Fibroblast of upper back skin (primary cell): Measurements from ENCODE around the gene HMGN4.
A peak's percentile ranks its signal among the peaks of the same experiment; 100 is the strongest.
"Not testable (repeated sequence)": the region's sequence is repeated elsewhere in the genome, so short reads cannot be mapped to it uniquely, and the experiment has no call there.

ENCODE experiments used
- DNase-seq: peaks from one replicate; pipeline ENCODE4 v3.0.0-alpha.2; 2013

Gene HMGN4

DNA sequence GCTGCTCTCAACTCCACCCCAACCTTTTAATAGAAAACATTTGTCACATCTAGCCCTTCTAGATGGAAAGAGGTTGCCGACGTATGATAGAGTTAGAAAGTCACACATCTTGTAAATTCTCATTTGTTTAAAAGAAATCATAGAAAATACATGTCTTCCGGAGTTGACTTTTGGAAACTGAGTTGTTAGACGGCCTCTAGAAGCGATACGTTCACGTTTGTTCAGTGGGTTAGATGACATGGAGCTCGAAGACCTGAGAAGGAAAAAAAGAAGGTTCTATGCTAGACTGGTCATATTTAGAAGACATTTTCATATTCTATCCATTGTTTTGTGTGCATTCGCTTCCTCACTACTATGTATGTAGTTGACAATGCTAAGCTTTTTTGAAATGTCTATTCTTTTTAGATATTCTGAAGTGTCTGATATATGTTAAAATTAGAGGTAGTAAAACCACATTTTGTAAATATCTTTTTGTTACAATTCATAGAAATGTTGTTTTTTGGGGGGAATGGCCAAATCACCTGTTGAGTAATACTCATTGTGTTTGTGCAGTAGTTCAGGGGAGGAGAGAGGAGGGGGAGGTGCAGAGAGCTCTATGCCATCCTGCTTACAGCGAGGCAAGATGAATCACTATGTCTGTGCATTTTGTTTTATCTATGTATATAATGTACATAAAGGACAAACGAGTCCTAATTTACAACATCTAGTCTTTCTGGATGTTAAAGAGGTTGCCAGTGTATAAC is 15.5 kb upstream of the HMGN4 start:
- peak; percentile 20 for DNase-seq

DNA sequence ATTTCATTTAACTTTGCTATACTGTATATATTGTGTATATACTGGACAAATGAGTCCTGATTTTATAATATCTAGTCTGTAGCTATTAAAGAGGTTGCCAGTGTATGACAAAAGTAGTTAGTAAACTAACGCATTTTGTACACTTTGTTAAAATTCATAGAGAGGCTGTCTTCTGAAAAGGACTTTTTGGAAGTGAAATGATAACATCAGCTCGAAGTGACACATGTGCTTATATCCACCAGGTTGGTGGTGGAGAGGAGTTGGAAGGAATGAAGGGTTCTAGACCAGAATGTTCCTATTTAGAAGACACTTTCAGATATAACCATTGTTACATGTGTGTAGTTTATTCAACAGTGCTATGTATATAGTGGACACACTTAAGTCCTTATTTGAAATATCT is 13.9 kb upstream of the HMGN4 start:
- not testable (repeated sequence) for DNase-seq

DNA sequence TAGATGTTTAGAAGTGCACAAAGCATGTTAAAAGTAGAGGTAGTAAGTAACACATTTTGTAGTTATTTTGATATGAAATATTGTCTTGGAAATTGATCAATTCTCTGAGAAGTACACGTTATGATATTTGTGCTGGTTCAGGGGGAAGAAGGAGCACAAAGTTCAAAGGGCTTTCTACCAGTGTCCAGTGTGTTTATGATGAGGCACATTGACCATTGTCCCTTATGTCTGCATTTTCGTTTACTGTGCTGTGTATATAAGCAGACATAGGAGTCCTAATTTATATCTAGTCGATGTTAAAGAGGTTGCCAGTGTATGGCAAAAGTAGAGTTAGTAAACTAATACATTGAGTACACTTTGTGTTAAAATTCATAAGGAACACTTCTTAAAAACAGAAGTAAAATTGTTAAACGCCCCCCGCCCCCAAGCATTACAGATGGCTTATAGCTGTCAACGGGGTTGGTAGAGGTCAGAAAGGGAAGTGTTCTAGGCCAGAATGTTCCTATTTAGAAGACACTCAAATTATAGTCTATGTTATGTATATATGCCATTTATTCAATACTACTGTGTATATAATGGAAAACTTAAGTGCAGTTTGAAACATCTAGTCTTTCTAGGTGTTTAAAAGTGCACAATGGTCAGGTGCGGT is 13.3 kb upstream of the HMGN4 start:
- no peak for DNase-seq

- DNase-seq, result no peak
Measured at GRCh38 chr6:26525838-26526237, 12.3 kb upstream of the HMGN4 start.

DNA sequence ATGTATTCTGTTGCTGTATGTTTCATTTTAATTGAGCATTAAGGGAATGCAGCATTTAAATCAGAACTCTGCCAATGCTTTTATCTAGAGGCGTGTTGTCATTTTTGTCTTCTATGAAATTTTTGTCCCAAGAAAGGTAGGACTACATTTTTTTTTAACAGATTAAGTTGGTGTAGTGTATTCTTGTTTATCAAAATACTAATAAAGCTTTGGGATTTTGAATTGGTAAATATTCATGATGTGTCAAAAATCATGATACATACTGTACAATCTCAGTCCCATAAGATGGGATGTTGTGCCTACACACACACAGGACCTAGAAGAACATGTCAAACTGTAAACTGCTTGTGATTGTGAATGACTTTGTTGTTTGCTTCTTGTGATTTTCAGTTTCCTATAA is 11.2 kb upstream of the HMGN4 start:
- DNase-seq, result no peak

DNA sequence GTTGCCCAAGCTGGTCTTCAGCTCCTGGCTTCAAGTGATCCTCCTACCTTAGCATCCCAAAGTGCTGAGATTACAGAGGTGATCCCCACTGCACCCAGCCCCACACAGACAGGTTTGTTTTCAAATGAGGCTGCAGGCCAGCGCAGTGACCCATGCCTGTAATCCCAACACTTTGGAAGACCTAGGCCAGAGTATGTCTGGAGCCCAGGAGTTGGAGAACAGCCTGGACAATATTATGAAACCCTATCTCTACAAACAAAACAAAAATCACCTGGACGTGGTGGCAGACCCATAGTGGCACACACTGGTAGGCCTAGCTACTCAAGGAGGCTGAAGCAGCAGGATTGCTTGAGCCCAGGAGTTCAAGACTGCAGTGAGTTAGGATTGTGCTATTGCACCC is 8.0 kb upstream of the HMGN4 start:
- no peak for DNase-seq

DNA sequence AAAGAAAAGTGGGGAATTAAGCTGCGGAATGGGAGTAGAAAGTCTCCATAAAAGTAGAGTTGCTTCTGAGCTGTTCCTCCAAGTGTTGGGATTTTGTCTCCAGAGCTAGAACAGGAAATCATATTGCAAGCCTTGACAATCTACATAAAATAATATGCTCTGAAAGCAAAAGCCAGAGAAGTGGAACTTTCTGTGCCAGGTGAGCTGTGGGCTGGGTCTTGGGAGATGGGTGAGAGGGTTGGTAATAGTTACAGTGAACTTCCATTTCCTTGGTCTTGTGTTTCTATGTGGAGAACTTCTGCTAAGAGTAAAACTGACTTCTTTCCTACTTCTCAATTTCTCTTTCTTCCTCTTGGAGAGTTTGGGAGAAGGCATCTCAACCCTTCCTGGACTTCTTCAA is 6.3 kb upstream of the HMGN4 start:
- no peak for DNase-seq

DNA sequence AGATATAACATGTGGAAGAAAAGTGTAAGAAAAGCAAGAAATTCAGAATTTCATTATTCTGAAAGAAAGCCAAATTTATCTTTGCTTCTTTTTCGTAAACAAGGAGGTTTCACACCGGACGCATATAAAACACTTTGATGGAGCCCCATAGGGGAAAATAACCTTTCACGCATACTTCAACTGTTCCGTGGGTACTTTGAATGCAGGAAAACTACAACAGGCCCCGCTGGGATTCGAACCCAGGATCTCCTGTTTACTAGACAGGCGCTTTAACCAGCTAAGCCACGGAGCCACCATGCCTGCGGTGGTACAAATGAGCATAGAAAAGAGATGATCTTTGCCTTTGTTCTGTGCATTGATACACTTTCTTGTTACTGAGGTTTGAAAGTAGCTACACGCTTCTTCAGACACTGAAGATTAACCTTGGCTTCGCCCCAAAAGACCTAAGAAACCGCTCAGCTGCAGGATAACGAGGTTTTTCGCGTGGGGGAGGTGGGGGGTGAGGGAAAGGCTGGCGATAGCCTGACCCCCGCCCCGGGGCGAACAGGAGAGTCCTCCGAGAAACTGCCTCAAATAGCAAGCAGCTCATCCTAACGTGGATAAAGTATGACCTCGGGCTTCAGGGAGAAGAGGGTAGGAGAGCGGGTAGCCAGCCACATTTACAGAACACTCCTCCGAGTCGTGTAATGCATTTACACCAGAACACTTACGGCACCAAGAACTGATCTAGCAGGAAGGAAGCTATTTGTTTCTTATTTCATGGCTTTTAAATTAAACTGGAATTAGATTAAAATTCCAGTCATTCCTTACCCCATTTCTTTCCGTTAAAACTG is 5.3 kb upstream of the HMGN4 start:
- DNase-seq, result peak; percentile 95

- DNase-seq, result no peak
Measured at GRCh38 chr6:26533532-26533931, 4.6 kb upstream of the HMGN4 start.

DNA sequence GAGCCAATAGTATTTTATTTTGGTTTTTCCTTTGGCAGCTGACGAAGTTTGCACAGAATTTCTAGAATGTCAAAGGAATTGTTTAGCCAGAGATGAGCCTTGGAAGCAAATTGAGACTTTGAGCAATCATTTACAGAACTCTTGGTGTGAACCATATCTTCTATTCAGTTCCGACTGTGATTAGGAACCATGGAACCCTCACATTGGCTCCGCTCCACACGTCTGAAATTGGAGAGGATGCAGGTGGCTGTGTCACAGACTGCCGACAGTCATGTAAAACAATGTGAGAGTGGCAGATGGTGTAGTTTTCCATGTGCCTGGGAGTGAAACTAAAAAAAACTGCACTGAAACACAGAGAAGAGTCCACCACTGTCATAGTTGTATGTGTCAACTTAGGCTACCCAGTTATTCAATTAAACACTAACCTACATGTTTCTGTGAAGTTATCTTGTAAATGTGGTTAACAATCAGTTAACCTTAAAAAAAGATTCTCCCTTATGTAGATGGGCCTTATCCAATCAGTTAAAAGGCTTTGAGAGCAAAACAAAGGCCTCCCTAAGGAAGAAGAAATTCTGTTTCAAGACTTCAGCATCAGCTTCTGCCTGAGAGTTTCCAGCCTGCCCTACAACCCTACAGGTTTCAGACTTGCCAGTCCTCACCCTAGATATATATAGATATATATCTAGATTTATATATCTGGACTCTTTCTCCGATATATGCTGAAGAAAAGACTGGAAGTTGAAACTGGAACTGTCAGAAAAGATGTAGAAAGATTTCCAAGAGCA is 3.3 kb upstream of the HMGN4 start:
- DNase-seq, result no peak

GRCh38 chr6:26536571-26537159 is 1.5 kb upstream of the HMGN4 start:
- peak; percentile 88 for DNase-seq

- DNase-seq, result peak; percentile 97
Measured at GRCh38 chr6:26537160-26537845, 863 bp upstream of the HMGN4 start.

DNA sequence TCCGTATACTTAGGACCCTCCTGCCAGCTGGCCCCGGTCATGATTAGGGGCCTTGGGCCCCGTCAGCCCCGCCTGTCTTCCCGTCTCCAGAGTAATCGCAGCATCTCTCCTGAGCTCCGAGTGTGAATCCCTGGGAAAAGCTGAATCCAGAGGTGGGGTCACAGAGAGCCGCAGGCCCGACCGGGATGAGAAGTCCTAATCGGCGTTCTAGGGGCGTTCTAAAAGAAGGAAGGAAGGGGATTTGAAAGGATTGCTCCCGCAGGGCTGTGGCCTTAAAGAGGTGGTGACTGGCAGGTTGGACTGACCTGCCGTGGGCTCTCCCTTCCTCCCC is 371 bp downstream of the HMGN4 start:
- DNase-seq, result no peak

DNA sequence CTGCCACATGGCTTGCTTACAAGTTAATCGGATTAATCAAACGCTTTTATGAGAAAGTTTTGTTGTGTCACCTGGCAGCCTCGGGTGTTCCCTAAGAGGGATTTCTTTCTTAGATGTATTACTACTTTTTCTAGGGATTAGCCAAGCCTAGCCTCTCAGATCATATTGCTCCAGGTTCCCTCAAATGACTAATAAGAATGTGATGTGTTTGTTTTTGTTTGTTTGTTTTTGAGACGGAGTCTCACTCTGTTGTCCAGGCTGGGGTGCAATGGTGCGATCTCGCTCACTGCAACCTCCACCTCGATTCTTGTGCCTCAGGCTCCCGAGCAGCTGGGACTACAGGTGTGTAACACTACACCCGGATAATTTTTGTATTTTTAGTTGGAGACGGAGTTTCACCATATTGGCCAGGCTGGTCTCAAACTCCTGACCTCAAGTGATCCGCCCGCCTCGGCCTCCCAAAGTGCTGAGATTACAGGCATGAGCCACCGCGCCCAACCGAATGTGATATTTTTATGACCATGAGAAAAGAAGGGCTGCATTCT is 977 bp downstream of the HMGN4 start:
- DNase-seq, result no peak

GRCh38 chr6:26541579-26541978 is 3.4 kb downstream of the HMGN4 start:
- no peak for DNase-seq

GRCh38 chr6:26543953-26544352 is 5.8 kb downstream of the HMGN4 start:
- DNase-seq, result no peak

GRCh38 chr6:26544473-26544872 is 6.3 kb downstream of the HMGN4 start:
- no peak for DNase-seq

- DNase-seq, result no peak
Measured at GRCh38 chr6:26545627-26546026, 7.5 kb downstream of the HMGN4 start.

GRCh38 chr6:26547363-26547762 is 9.2 kb downstream of the HMGN4 start:
- DNase-seq, result not testable (repeated sequence)

GRCh38 chr6:26550250-26550993 is 12.3 kb downstream of the HMGN4 start:
- DNase-seq, result peak; percentile 57

GRCh38 chr6:26552205-26552604 is 14.0 kb downstream of the HMGN4 start:
- DNase-seq, result no peak
